HG02588 (cell line): ENCODE measurements around the gene TMEM209.
"Not testable (repeated sequence)": the region's sequence is repeated elsewhere in the genome, so short reads cannot be mapped to it uniquely, and the experiment has no call there.

Source experiments
- ATAC-seq: cut with Tn5 transposase; IDR thresholded peaks from one replicate; pipeline ENCODE4 v1.9.1; 2021; ENCODE audit warnings: mild to moderate bottlenecking, moderate library complexity; ENCODE audit not compliant: unreplicated experiment

Gene TMEM209

DNA sequence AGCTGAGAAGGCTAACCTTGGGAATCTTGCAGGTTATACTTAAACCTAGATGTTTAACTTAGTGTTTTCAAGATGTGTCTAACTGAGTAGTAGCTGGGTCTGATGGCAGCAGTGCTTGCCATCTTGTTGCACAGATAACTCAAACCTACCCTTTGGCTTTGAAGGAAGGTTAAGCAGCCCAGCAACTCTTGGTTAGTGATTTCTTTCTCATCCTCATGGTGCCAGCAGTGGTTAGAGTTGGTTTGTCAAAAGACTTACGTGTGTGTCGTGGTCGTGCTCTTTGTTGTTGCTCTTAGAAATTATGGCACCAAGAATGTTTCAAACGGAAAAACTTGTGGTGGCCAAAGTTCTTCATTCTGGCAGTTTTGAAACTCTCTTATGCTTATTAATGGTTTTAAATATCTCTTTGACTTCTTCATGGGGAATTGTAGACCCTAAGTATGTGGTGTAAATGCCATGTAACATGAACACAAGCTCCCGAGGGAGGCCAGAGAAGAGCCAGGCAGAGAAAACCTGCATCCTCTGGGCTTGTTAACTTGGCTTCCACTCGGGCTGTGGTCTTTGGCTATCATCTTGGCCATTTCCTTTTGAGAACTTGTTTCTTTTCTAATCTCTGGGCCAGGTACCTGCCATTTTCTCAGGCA is 73.9 kb downstream of the TMEM209 start:
- ATAC-seq, result no peak

DNA sequence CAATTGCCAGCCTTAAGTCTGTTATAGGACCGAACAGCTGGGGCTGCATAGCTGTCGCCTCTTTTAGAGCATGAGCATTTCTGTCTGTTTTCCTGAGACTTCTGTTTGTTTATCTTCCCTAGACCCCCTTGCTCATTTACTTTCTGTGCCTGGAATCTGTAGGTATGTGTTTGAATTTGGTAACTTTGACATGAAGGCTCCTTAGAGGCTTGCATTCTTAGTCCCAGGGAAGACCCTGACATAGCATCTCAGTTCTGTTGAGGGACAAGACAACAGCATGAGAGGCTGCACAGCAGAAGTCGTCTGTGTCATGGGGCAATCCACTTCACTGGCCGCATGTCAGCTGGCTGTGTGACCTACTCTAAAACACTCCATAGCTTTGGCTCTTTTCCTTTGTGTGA is 76.2 kb downstream of the TMEM209 start:
- ATAC-seq, result no peak

DNA sequence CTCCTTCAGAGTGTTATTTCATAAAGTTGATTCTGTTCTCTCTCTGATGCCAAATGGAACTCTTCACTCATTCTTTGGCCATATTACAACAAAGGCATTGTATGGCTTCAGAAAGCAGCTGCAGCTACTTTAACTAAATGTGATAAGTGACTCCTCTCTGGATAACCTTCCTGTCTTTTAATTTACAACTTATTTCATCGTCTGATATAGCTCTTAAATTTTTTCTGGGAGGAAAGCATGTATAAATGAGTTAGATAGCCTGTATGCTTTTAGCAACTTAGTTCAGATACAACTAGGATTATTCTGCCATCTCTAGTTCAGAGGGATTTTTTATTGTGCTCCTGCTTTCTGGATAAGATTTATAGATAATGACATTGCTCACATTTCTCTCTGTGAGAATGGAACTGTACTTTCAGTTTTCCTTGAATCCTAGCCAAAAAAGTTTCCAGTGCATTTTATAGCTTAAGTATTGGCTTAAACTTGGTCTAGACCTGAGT is 77.3 kb downstream of the TMEM209 start:
- ATAC-seq, result no peak

DNA sequence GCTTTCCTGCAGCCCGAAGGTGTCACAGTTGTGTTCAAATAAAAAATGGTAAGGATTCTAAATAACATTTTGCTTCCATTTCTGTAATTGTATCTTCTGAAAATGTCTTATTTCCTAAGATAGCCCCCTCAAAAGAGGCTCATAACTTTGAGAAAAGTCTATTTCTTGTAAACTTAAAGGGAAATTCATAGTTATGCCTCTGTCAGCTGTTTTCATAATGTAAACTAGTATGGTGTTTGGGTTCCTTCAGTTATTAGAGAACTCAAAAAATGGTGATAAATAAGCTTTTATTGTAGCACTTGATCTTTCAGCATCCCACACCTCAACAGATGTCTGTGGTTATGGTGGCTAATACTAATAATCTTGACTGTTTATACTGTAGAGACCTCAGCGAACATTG is 77.8 kb downstream of the TMEM209 start:
- ATAC-seq, result no peak

DNA sequence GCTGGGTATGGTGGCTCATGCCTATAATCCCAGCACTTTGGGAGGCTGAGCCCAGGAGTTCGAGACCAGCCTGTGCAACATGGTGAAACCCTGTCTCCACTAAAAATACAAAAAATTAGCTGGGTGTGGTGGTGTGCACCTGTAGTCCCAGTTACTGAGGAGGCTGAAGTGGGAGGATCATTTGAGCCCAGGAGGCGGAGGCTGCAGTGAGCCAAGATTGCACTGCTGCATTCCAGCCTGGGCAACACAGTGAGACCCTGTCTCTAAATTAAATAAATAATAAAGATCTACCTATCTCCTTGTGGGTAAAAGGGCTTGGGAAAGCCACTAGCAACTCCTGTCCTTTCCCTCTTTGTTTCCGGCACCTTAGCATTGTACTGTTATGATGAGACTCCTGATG is 78.4 kb downstream of the TMEM209 start:
- ATAC-seq, result not testable (repeated sequence)

DNA sequence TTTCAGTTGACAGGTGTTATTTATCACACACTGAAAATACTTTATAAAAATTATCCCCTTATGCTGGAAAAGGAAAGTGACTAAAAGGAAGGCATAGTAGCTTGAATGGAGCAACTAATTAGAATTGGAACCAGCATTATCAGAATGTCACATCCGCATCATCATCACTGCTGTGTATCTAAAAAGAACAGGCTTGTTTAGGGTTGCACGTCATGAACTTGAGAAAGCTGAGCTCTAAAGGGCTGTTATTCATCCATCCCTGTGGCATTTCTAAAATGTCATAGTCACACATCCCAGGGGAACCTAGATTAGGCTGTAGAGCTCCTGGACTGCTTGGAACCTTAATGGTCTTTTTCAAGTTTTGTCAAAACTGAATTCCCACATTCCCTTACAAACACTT is 80.5 kb downstream of the TMEM209 start:
- ATAC-seq, result no peak

DNA sequence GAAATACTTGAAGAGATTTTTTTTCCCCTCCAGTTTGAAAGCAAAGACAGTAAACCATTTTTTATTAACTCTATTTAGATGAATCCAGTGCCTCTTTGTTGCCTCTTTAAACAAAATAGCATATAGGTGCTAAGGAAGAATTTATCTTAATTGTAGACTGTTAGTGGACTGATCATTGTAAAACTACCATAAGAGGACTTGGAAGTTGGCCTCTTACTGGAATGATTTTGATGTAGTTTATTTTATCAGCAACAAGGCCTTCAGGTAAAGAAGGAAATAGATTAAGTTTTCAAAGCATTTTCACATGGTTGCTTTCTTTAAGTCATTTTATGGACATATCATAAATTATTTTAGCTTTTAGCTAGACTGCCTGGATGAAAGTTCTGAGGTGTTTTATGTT is 81.7 kb downstream of the TMEM209 start:
- ATAC-seq, result no peak

DNA sequence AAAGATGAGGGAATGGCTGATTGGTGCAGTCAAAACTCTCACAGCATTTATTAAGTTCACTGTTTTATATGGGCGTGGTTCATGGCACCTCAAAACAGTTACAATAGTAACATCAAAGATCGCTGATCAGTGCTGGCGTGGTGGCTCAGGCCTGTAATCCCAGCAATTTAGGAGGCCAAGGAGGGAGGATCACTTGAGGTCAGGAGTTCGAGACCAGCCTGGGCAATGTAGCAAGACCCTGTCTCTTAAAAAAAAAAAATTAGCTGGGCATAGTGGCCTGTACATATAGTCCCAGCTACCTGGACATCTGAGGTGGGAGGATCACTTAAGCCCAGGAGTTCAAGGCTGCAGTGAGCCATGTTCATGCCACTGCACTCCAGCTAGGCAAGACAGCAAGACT is 86.4 kb downstream of the TMEM209 start:
- no peak for ATAC-seq

DNA sequence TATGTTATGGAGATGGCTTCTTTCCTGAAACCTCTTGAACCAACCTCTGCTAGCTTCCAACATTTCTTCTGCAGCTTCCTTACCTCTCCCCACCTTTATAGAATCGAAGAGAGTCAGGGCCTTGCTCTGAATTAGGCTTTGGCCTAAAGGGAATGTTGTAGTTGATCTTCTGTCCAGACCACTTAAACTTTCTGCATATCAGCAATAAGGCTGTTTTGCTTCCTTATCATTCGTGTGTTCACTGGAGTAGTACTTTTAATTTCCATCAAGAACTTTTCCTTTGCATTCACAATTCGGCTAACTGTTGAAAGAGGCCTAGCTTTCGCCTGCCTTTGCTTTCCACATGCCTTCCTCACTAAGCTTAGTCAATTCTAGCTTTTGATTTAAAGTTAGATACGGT is 86.9 kb downstream of the TMEM209 start:
- ATAC-seq, result no peak

DNA sequence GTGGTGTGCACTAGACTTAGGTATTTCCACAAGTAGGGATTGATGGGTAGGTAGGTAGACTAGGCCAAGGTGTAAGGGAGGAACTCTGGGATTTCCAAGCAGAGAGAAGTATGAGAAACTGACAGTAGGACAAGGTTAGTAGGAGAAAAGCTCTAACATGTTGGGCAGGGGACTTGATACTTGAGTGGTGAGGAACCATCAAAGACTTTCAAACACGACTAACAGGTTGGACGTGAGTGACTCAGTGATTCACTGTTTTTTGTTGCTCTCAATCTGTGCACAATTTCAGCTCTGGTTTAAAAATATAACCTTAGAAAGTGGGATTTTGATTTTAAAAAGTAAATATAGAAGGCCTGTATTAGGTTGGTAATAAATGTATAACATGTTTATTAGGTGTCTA is 90.4 kb downstream of the TMEM209 start:
- no peak for ATAC-seq
